H1 (cell line): Measurements from ENCODE around the gene IQCK. TPM values are rescaled to one million over a fixed set of nuclear protein-coding genes. Genes with fewer than 3 reads are reported as not detected.

ENCODE experiments used
- CTCF ChIA-PET: fragments of 300-600 bp; sonication (Branson Sonifier 250); formaldehyde crosslinking; loops from one replicate; lab custom pipeline; 2021; ENCODE audit not compliant: partially characterized antibody; lab: Charles Lee
- POLR2A ChIA-PET: fragments of 300-600 bp; sonication (Branson Sonifier 250); formaldehyde crosslinking; loops from one replicate; lab custom pipeline; 2021; ENCODE audit warnings: inconsistent platforms; ENCODE audit not compliant: partially characterized antibody; lab: Charles Lee
- DNase-seq, 2 experiments: peaks; one replicate each; pipeline versions ENCODE4 v3.0.0 to v3.0.0-alpha.2; 2010 to 2022; ENCODE audit warnings: low spot score in 2 of 2, low read depth in 1 of 2, mixed read lengths in 1 of 2
- FAIRE-seq: peaks from 2 replicates; lab custom pipeline; 2011; peaks lifted over from hg19 to GRCh38; lab: Jason Lieb, UNC
- H2AFZ ChIP-seq: 2 replicates; pipeline ENCODE4 v1.8.1; 2012; ENCODE audit warnings: low read length, inconsistent platforms
- H2AK5ac ChIP-seq: 2 replicates; pipeline ENCODE4 v1.6.1; 2013; ENCODE audit warnings: low read depth, low read length
- H2BK120ac ChIP-seq: replicated peaks from 2 replicates; pipeline ENCODE3; 2013; ENCODE audit warnings: low read depth, low read length, inconsistent platforms
- H2BK12ac ChIP-seq: 2 replicates; pipeline ENCODE4 v1.6.1; 2013; ENCODE audit warnings: low read depth, low read length
- H2BK15ac ChIP-seq: 2 replicates; pipeline ENCODE4 v1.6.1; 2013; ENCODE audit warnings: low read length
- H2BK20ac ChIP-seq: 2 replicates; pipeline ENCODE4 v1.6.1; 2013; ENCODE audit warnings: low read length
- H2BK5ac ChIP-seq: 2 replicates; pipeline ENCODE4 v1.6.1; 2013; ENCODE audit warnings: low read depth, low read length
- H3K14ac ChIP-seq: 2 replicates; pipeline ENCODE4 v1.6.1; 2013; ENCODE audit warnings: inconsistent platforms; ENCODE audit not compliant: insufficient read length
- H3K18ac ChIP-seq: 2 replicates; pipeline ENCODE4 v1.6.1; 2013; ENCODE audit warnings: low read length; ENCODE audit errors: extremely low read depth
- H3K23ac ChIP-seq: 2 replicates; pipeline ENCODE4 v1.6.1; 2013; ENCODE audit warnings: inconsistent platforms; ENCODE audit not compliant: insufficient read length
- H3K23me2 ChIP-seq: 2 replicates; pipeline ENCODE4 v1.6.1; 2013; ENCODE audit warnings: low read depth, low read length
- H3K27ac ChIP-seq: 2 replicates; pipeline ENCODE4 v1.6.1; 2011; ENCODE audit warnings: low read depth, low read length, inconsistent platforms
- H3K27me3 ChIP-seq, 4 experiments: replicated peaks in 1 of 4; 1 replicate in 1 of 4; 2 replicates in 3 of 4; pipeline versions ENCODE4 v1.6.1 to v1.8.1; 2011 to 2013; ENCODE audit warnings: low read length in 3 of 4, mild to moderate bottlenecking in 3 of 4, inconsistent platforms in 2 of 4, mixed read lengths in 2 of 4, moderate library complexity in 1 of 4; ENCODE audit not compliant: control insufficient read depth in 3 of 4, insufficient read depth in 3 of 4; ENCODE audit errors: extremely low read depth in 1 of 4
- H3K36me3 ChIP-seq, 4 experiments: 2 replicates each; pipeline versions ENCODE4 v1.6.1 to v1.8.1; 2011 to 2013; ENCODE audit warnings: mild to moderate bottlenecking in 4 of 4, low read length in 3 of 4, moderate library complexity in 2 of 4, control low read depth in 1 of 4, inconsistent platforms in 1 of 4; ENCODE audit not compliant: insufficient read depth in 4 of 4, control insufficient read depth in 2 of 4
- H3K4ac ChIP-seq: replicated peaks from 2 replicates; pipeline ENCODE3; 2013; ENCODE audit warnings: low read length, low read depth, mixed read lengths, inconsistent platforms; ENCODE audit not compliant: insufficient read length
- H3K4me1 ChIP-seq, 4 experiments: replicated peaks in 1 of 4; 1 replicate in 1 of 4; 2 replicates in 3 of 4; pipeline versions ENCODE4 v1.6.1 to v1.8.1; 2011 to 2013; ENCODE audit warnings: low read length in 3 of 4, inconsistent platforms in 2 of 4, mixed read lengths in 1 of 4; ENCODE audit not compliant: insufficient read depth in 4 of 4, control insufficient read depth in 3 of 4
- H3K4me2 ChIP-seq, 2 experiments: 2 replicates each; pipeline versions ENCODE4 v1.6.1 to v1.8.1; 2011 to 2013; ENCODE audit warnings: low read depth in 2 of 2, low read length in 2 of 2, control low read depth in 1 of 2, inconsistent platforms in 1 of 2, mild to moderate bottlenecking in 1 of 2; ENCODE audit not compliant: insufficient read depth in 1 of 2
- H3K4me3 ChIP-seq, 4 experiments: fragments of 200-600, 300-600 bp in 1 of 4; sonication (generic), shearing (Covaris generic), sonication (Bioruptor Twin) in 1 of 4; 2 replicates each; pipeline versions ENCODE4 v1.5.1 to v1.8.1; 2011 to 2016; ENCODE audit warnings: low read length in 4 of 4, low read depth in 3 of 4, control low read depth in 2 of 4, inconsistent platforms in 2 of 4, mild to moderate bottlenecking in 2 of 4, mixed read lengths in 1 of 4, moderate library complexity in 1 of 4; ENCODE audit not compliant: insufficient read depth in 2 of 4; ENCODE audit errors: extremely low read depth in 1 of 4
- H3K56ac ChIP-seq: replicated peaks from 2 replicates; pipeline ENCODE3; 2013; ENCODE audit warnings: low read depth, mild to moderate bottlenecking, mixed read lengths, low read length, inconsistent platforms; ENCODE audit not compliant: insufficient read length
- H3K79me1 ChIP-seq: 2 replicates; pipeline ENCODE4 v1.6.1; 2013; ENCODE audit warnings: low read depth, low read length, control low read depth
- H3K79me2 ChIP-seq, 2 experiments: 2 replicates each; pipeline versions ENCODE4 v1.6.1 to v1.8.1; 2012 to 2013; ENCODE audit warnings: low read length in 2 of 2, mild to moderate bottlenecking in 2 of 2, inconsistent platforms in 1 of 2; ENCODE audit not compliant: insufficient read depth in 2 of 2, control insufficient read depth in 1 of 2
- H3K9ac ChIP-seq, 4 experiments: replicated peaks in 1 of 4; 1 replicate in 1 of 4; 2 replicates in 3 of 4; pipeline versions ENCODE4 v1.6.1 to v1.8.1; 2011 to 2013; ENCODE audit warnings: low read depth in 3 of 4, low read length in 3 of 4, control low read depth in 2 of 4, mild to moderate bottlenecking in 2 of 4, moderate library complexity in 2 of 4, inconsistent platforms in 1 of 4; ENCODE audit errors: extremely low read depth in 1 of 4
- H3K9me3 ChIP-seq, 2 experiments: 2 replicates each; pipeline versions ENCODE4 v1.6.1 to v1.8.1; 2012 to 2013; ENCODE audit warnings: mild to moderate bottlenecking in 2 of 2, moderate library complexity in 2 of 2, control low read depth in 1 of 2, inconsistent platforms in 1 of 2, low read depth in 1 of 2, low read length in 1 of 2, mixed read lengths in 1 of 2; ENCODE audit not compliant: insufficient read depth in 2 of 2
- H4K20me1 ChIP-seq, 2 experiments: replicated peaks in 1 of 2; 2 replicates each; pipeline versions ENCODE3 to v1.8.1; 2011 to 2013; ENCODE audit warnings: inconsistent platforms in 2 of 2, low read length in 2 of 2, mild to moderate bottlenecking in 1 of 2; ENCODE audit not compliant: insufficient read depth in 2 of 2, control insufficient read depth in 1 of 2
- H4K5ac ChIP-seq: 2 replicates; pipeline ENCODE4 v1.6.1; 2013; ENCODE audit warnings: low read length, low read depth, mixed read lengths, inconsistent platforms; ENCODE audit not compliant: insufficient read length
- H4K8ac ChIP-seq: 2 replicates; pipeline ENCODE4 v1.8.0; 2013; ENCODE audit warnings: mild to moderate bottlenecking, moderate library complexity, low read length, inconsistent platforms; ENCODE audit not compliant: insufficient read depth; ENCODE audit errors: extremely low read depth
- H4K91ac ChIP-seq: replicated peaks from 2 replicates; pipeline ENCODE3; 2013; ENCODE audit warnings: low read length, mixed read lengths, inconsistent platforms; ENCODE audit not compliant: insufficient read length
- KDM1A ChIP-seq: fragments of 200-600, 300-600 bp; sonication (generic); IDR thresholded peaks from 2 replicates; pipeline ENCODE4 v1.7.1; 2016; ENCODE audit warnings: mild to moderate bottlenecking, low read length, borderline replicate concordance
- PHF8 ChIP-seq: fragments of 200-600 bp; sonication (generic); conservative IDR thresholded peaks from 2 replicates; pipeline ENCODE4 v1.7.1; 2012; ENCODE audit warnings: low read depth, mild to moderate bottlenecking, inconsistent platforms, low read length, moderate library complexity
- whole genome bisulfite sequencing, 2 experiments: shearing (Covaris generic) in 1 of 2; methylation state at CpG; one replicate each; pipeline versions ENCODE4 v1.1.6 to v1.1.7; 2013 to 2015; ENCODE audit warnings: low lambda C conversion rate in 2 of 2, mixed read lengths in 2 of 2, inconsistent platforms in 1 of 2, low coverage in 1 of 2, missing lambda C conversion rate in 1 of 2; ENCODE audit not compliant: insufficient replicate concordance in 2 of 2, insufficient coverage in 1 of 2, insufficient read length in 1 of 2; ENCODE audit errors: extremely low coverage in 1 of 2, missing lambda C conversion rate in 1 of 2; 5-methylcytosine and 5-hydroxymethylcytosine counted together
- polyA plus RNA-seq, 7 experiments: library from polyadenylated mRNA; depleted of rRNA in 3 of 7; stranded (reverse) in 5 of 7; unstranded in 2 of 7; fragments of >200 nt in 5 of 7; fragments of 200-250 nt in 2 of 7; gene quantifications; 1 replicate in 5 of 7; 2 replicates in 1 of 7; 4 replicates in 1 of 7; pipeline versions ENCODE4 v1.2.1 to v1.2.3, GENCODE V29; 2011 to 2013; ENCODE audit warnings: missing spikeins in 2 of 7, mixed read lengths in 2 of 7
- total RNA-seq: library from RNA; stranded (reverse); fragmentation: NEBNext Ultra II Directional; extraction: Animal tissue kit (Norgen Biotek cat#: 25700); gene quantifications from 2 replicates; pipeline ENCODE4 v1.2.1, GENCODE V29; 2021
- TF ChIP-seq, protein P1 (sequence below): IDR thresholded peaks from 2 replicates; pipeline ENCODE4 v1.6.1; 2012; ENCODE audit warnings: inconsistent platforms

Gene IQCK
- total and polyA plus RNA-seq, 2 of the 8 experiments (the other 6 are each of a cell fraction or from before 2014, with no cell fraction given): 6.2 to 9.3 TPM

DNA sequence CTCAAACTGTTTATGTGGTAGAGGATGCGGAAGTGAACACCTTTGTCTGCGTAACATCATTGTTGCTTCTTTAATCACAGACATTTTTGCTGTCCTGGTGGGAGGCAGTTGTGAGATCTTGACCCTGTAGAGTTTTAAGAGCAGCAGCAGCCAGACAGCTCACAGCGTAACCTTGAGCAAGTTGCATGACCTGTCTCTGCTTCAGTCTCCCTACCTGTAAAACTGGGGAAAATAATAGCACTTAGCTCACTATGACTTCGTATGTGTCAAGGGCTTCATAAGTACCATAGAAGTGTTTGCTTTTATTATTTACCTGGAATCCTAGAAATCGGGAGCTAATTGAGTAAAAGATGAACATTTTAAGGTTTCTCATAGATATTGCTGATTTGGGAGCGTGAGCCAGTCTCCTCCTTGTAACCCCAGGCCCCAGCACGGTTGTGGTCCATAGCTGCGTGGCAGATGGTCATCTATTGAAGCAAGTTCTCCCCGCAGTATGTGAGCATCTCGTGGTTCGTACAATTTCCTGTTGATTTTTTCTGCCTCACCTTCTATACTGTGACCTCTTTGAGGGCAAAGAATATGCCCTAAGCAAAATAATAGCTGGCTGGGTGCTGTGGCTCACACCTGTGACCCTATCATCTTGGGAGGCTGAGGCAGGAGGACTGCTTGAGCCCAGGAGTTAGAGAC, 132.2 kb downstream of the IQCK start:
- Histone ChIP-seq H3K4ac (no peak overlapping the region), H3K79me1 (no peaks in the 10 kb centered on the region; the same call in 1 of the 2 replicates), H3K27me3 (no peaks in the 10 kb centered on the region), H2BK20ac (no peak overlapping the region), H3K4me2 (no peak overlapping the region), H2BK5ac (no peak overlapping the region), H3K14ac (no peak overlapping the region), H2BK12ac (peak overlapping the region; percentile 41; the same call in 1 of the 2 replicates), H4K20me1 (no peaks in the 10 kb centered on the region), H2BK15ac (0 out of 2 replicates have a peak overlapping the region, but pooled peaks have one; percentile 75), H4K5ac (no peak overlapping the region), H3K27ac (no peak overlapping the region), H3K23ac (no peak overlapping the region), H3K23me2 (no peaks in the 10 kb centered on the region), H3K4me1 (peaks cover 3 to 19% (median 17%) of the 10 kb centered on the region in 4 experiments; a peak in 6 of 7 replicates), H3K79me2 (no peaks in the 10 kb centered on the region), H4K91ac (no peak overlapping the region), H4K8ac (no peak overlapping the region), H3K9me3 (no peaks in the 10 kb centered on the region), H3K9ac (no peak overlapping the region), H3K18ac (no peak overlapping the region), H3K56ac (no peak overlapping the region), H3K36me3 (no peaks in the 10 kb centered on the region), H2AFZ (no peak overlapping the region), H2AK5ac (0 out of 2 replicates have a peak overlapping the region, but pooled peaks have one; percentile 75), H2BK120ac (no peak overlapping the region), H3K4me3 (no peak overlapping the region)
- TF ChIP-seq PHF8: no peak
- 0 out of 2 replicates have a peak, but pooled peaks have one; percentile 21 for TF ChIP-seq KDM1A
- TF ChIP-seq, protein P1, sequence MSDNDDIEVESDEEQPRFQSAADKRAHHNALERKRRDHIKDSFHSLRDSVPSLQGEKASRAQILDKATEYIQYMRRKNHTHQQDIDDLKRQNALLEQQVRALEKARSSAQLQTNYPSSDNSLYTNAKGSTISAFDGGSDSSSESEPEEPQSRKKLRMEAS: no peak
- WGBS, 2 experiments: 90% methylated on average over 11 of the region's 11 CpGs; no CpG with 5 or more reads in 1 of the 2 experiments
- ChIA-PET POLR2A (interaction anchor here (0.6 to 7.5 kb wide), 3 partner anchors 9 to 32 kb away, joined by 3 to 42 read pairs (median 9); no protein-coding TSS in a partner anchor), CTCF (interaction anchor here (1.5 to 1.8 kb wide), 2 partner anchors 34 to 36 kb away, joined by 3 to 6 read pairs; partner anchors contain the start of gene GPRC5B)
- FAIRE-seq (no peak), DNase-seq (no peak)
